GM21447 (cell line): Measurements from ENCODE around the gene ZBTB46.
"Not testable (repeated sequence)": the region's sequence is repeated elsewhere in the genome, so short reads cannot be mapped to it uniquely, and the experiment has no call there.

ENCODE experiments used
- ATAC-seq: cut with Tn5 transposase; IDR thresholded peaks from one replicate; pipeline ENCODE4 v1.9.1; 2021; ENCODE audit not compliant: unreplicated experiment

ZBTB46 gene

GRCh38 chr20:63819224-63819921, 11.7 kb downstream of the ZBTB46 start:
- ATAC-seq: no peak

GRCh38 chr20:63815615-63816253, 15.3 kb downstream of the ZBTB46 start:
- no peak for ATAC-seq

GRCh38 chr20:63814891-63815614, 16.0 kb downstream of the ZBTB46 start:
- no peak for ATAC-seq

- ATAC-seq: no peak
These were observed 19.6 kb downstream of the ZBTB46 start for GRCh38 chr20:63811491-63811875.

GRCh38 chr20:63810730-63811490, 20.2 kb downstream of the ZBTB46 start:
- ATAC-seq: no peak

GRCh38 chr20:63809856-63810255, 21.2 kb downstream of the ZBTB46 start:
- ATAC-seq: no peak

- ATAC-seq: no peak
These were observed 21.9 kb downstream of the ZBTB46 start for GRCh38 chr20:63808964-63809674.

GRCh38 chr20:63808145-63808724, 22.8 kb downstream of the ZBTB46 start:
- no peak for ATAC-seq

GRCh38 chr20:63807654-63808053, 23.4 kb downstream of the ZBTB46 start:
- ATAC-seq: no peak

GRCh38 chr20:63804308-63804636, 26.8 kb downstream of the ZBTB46 start:
- no peak for ATAC-seq

- ATAC-seq: no peak
These were observed 28.4 kb downstream of the ZBTB46 start for GRCh38 chr20:63802469-63803240.

- not testable (repeated sequence) for ATAC-seq
These were observed 29.9 kb downstream of the ZBTB46 start for GRCh38 chr20:63801174-63801573.

- not testable (repeated sequence) for ATAC-seq
These were observed 30.7 kb downstream of the ZBTB46 start for GRCh38 chr20:63800411-63800810.

- not testable (repeated sequence) for ATAC-seq
These were observed 31.9 kb downstream of the ZBTB46 start for GRCh38 chr20:63799127-63799526.

GRCh38 chr20:63797175-63797574, 33.9 kb downstream of the ZBTB46 start:
- not testable (repeated sequence) for ATAC-seq

- no peak for ATAC-seq
These were observed 35.8 kb downstream of the ZBTB46 start for GRCh38 chr20:63795178-63795830.

- ATAC-seq: no peak
These were observed 36.5 kb downstream of the ZBTB46 start for GRCh38 chr20:63794614-63795013.

GRCh38 chr20:63792866-63793265, 38.2 kb downstream of the ZBTB46 start:
- ATAC-seq: no peak

- no peak for ATAC-seq
These were observed 39.4 kb downstream of the ZBTB46 start for GRCh38 chr20:63791497-63792156.
